GM06990 (cell line): Measurements from ENCODE around the gene KDM6A.

Source experiments
- DNase-seq: peaks from one replicate; pipeline ENCODE4 v3.0.0-alpha.2; 2011; ENCODE audit not compliant: insufficient read length; ENCODE audit errors: extremely low read depth
- H3K27me3 ChIP-seq: replicated peaks from 2 replicates; pipeline ENCODE4 v1.6.0; 2011; ENCODE audit warnings: low read length; ENCODE audit not compliant: control insufficient read depth, insufficient read depth
- H3K36me3 ChIP-seq: 2 replicates; pipeline ENCODE4 v1.5.1; 2011; ENCODE audit warnings: low read length; ENCODE audit not compliant: control insufficient read depth, insufficient read depth
- H3K4me3 ChIP-seq: replicated peaks from 2 replicates; pipeline ENCODE4 v1.5.1; 2011; ENCODE audit warnings: low read depth, mild to moderate bottlenecking, control low read depth, low read length
- CTCF ChIP-seq: IDR thresholded peaks from 2 replicates; pipeline ENCODE4 v1.5.1; 2011; ENCODE audit warnings: low read length, control low read depth, mild to moderate bottlenecking, inconsistent platforms; ENCODE audit not compliant: insufficient read depth, poor library complexity, severe bottlenecking

The KDM6A gene

GRCh38 chrX:44980883-44981282, 107.9 kb downstream of the KDM6A start:
- no peaks in the 10 kb centered on the region; the same call in 1 of the 2 replicates for H3K36me3 ChIP-seq
- no peak overlapping the region for H3K4me3 ChIP-seq
- no peak for TF ChIP-seq CTCF
- no peak for DNase-seq
- H3K27me3 ChIP-seq = no peaks in the 10 kb centered on the region

GRCh38 chrX:44989995-44990770, 117.2 kb downstream of the KDM6A start:
- no peak for TF ChIP-seq CTCF
- Histone ChIP-seq H3K4me3 (no peak overlapping the region), H3K27me3 (no peaks in the 10 kb centered on the region), H3K36me3 (peaks cover 2% of the 10 kb centered on the region)
- no peak for DNase-seq

GRCh38 chrX:44992775-44993174, 119.8 kb downstream of the KDM6A start:
- Histone ChIP-seq H3K36me3 (peaks cover 2% of the 10 kb centered on the region), H3K4me3 (no peak overlapping the region), H3K27me3 (no peaks in the 10 kb centered on the region)
- TF ChIP-seq CTCF = no peak
- no peak for DNase-seq

GRCh38 chrX:44996277-44996676, 123.3 kb downstream of the KDM6A start:
- no peaks in the 10 kb centered on the region for H3K27me3 ChIP-seq
- peak; percentile 23 for DNase-seq
- H3K4me3 ChIP-seq = no peak overlapping the region
- no peak for TF ChIP-seq CTCF
- H3K36me3 ChIP-seq = no peaks in the 10 kb centered on the region

GRCh38 chrX:44997282-44997812, 124.4 kb downstream of the KDM6A start:
- Histone ChIP-seq H3K27me3 (no peaks in the 10 kb centered on the region), H3K4me3 (peak overlapping the region; percentile 38), H3K36me3 (no peaks in the 10 kb centered on the region)
- DNase-seq = no peak
- no peak for TF ChIP-seq CTCF
